ENCODE measurements around the gene ACKR1.
A peak's percentile ranks its signal among the peaks of the same experiment; 100 is the strongest.

The ACKR1 gene

DNA sequence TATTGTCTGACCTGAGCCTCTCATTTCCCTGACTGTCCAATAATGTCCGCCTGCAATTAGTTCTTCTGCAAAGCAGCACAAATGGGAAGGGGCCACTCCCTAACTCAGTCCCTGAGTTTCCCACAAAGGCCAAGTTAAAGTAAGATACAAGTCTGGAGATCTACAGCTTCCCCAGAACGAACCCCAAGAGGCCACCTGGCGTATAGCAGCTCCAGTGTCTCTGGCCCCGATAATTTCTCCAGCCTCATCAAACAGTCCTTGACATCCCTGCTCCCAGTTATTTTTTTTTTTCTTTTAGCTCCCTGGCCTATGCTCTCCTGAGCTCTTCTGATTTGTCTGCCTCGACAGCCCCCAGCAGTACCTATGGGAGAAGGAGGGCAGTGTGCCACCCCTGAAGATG is 8.1 kb upstream of the ACKR1 start:
- H3K9me3 Mint-ChIP-seq, result no peaks in the 10 kb centered on the region

DNA sequence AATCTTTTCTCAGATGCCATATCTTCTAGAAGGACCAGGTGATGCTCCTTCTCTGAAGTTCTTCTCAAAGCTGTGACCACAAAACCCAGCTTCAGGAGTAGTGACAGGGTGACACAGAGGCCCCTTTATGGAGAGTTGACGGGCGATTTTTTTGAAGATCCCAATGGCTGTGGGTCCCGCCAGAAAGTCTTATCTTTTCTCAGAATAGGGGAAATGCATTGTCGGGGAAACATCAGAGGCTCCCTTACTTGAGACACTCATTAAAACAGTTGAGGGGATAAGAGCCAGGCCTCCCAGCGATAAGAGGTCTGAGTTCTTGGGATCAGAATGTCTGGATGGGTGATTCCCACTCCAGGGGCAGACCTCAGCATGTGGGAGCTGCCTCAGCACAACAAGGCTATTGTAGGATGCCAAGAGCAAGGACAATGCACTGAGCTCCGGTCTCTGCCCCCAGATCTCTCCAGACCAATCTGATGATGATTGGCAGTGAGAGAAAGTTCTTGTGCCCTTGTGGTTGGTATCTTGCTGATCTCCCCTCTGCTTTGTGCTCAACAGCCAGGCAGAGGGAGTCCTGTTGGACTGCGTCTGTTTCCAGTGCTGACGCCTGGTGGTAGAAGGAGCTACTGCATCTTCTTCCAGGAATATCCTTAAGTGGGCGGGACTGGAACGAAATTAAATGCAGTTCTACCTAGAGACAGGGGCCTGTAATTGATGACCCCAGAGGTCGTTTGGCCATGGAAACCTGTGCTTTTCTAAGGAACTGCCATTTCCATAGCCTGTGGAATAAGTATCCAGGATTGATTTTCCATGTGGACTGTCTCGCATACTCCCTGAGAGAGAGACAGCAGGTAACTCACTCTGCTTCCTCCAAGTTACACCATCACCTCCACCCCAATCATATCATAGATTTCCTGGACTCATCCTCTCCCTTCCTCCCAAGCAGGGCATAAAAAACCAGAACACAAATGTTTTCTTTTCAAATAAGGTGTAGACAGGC is 6.8 kb upstream of the ACKR1 start:
- Mint-ChIP-seq H3K9me3 (no peaks in the 10 kb centered on the region), H3K36me3 (ENCODE audit: low read depth) (no peaks in the 10 kb centered on the region), H3K27ac (no peak overlapping the region), H3K4me3 (no peak overlapping the region), H3K27me3 (ENCODE audit: low read depth) (peaks cover 13% of the 10 kb centered on the region), H3K4me1 (peaks cover 4% of the 10 kb centered on the region)
- TF ChIP-seq, protein P1, sequence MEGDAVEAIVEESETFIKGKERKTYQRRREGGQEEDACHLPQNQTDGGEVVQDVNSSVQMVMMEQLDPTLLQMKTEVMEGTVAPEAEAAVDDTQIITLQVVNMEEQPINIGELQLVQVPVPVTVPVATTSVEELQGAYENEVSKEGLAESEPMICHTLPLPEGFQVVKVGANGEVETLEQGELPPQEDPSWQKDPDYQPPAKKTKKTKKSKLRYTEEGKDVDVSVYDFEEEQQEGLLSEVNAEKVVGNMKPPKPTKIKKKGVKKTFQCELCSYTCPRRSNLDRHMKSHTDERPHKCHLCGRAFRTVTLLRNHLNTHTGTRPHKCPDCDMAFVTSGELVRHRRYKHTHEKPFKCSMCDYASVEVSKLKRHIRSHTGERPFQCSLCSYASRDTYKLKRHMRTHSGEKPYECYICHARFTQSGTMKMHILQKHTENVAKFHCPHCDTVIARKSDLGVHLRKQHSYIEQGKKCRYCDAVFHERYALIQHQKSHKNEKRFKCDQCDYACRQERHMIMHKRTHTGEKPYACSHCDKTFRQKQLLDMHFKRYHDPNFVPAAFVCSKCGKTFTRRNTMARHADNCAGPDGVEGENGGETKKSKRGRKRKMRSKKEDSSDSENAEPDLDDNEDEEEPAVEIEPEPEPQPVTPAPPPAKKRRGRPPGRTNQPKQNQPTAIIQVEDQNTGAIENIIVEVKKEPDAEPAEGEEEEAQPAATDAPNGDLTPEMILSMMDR (IDR thresholded peaks at IDR 0.05; ENCODE audit: unreplicated experiment in 3 of 3), result peak; percentile 80 to 85 (median 85)

More for the DNA sequence above, 8.1 kb upstream of the ACKR1 start:
- H3K27ac Mint-ChIP-seq, result no peak overlapping the region
- no peak overlapping the region for H3K4me3 Mint-ChIP-seq
- peaks cover 4% of the 10 kb centered on the region for H3K4me1 Mint-ChIP-seq
- H3K36me3 Mint-ChIP-seq (ENCODE audit: low read depth), result no peaks in the 10 kb centered on the region
- peaks cover 6% of the 10 kb centered on the region for H3K27me3 Mint-ChIP-seq (ENCODE audit: low read depth)
- TF ChIP-seq, protein P1 (IDR thresholded peaks at IDR 0.05; ENCODE audit: unreplicated experiment in 3 of 3), result peak in 2 of 3 experiments; percentile 24 to 25

DNA sequence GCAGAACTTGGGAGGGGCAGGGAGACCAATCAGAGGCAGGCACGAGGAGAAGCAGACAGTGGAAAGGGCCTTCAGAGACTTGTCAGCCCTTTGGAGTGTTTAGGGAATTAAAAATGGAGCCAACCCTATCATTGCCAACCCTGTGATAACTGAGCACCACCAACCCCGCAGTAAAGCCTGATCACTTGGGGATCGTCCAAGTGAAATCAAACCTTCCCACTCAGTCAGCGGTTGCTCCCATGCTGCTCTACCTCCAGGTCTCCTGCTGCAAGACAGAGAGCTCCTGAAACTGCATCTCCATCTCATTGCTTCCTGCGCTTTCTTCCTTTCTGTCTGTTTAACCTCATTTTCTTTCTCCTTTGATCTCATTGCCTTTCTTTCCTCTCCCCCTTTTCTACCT is 4.8 kb upstream of the ACKR1 start:
- peaks cover 19% of the 10 kb centered on the region for H3K27me3 Mint-ChIP-seq (ENCODE audit: low read depth)
- no peaks in the 10 kb centered on the region for H3K9me3 Mint-ChIP-seq
- no peak overlapping the region for H3K27ac Mint-ChIP-seq
- peaks cover 4% of the 10 kb centered on the region for H3K4me1 Mint-ChIP-seq
- no peak overlapping the region for H3K4me3 Mint-ChIP-seq
- H3K36me3 Mint-ChIP-seq (ENCODE audit: low read depth), result no peaks in the 10 kb centered on the region
- TF ChIP-seq, protein P1 (IDR thresholded peaks at IDR 0.05; ENCODE audit: unreplicated experiment in 3 of 3), result no peak

DNA sequence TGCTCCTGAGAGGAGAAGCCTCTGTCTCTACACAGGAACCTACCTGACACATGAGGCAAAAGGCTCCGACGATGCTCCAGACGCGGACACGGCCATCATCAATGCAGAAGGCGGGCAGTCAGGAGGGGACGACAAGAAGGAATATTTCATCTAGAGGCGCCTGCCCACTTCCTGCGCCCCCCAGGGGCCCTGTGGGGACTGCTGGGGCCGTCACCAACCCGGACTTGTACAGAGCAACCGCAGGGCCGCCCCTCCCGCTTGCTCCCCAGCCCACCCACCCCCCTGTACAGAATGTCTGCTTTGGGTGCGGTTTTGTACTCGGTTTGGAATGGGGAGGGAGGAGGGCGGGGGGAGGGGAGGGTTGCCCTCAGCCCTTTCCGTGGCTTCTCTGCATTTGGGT is 3.9 kb upstream of the ACKR1 start:
- H3K27me3 Mint-ChIP-seq (ENCODE audit: low read depth), result peaks cover 28% of the 10 kb centered on the region

DNA sequence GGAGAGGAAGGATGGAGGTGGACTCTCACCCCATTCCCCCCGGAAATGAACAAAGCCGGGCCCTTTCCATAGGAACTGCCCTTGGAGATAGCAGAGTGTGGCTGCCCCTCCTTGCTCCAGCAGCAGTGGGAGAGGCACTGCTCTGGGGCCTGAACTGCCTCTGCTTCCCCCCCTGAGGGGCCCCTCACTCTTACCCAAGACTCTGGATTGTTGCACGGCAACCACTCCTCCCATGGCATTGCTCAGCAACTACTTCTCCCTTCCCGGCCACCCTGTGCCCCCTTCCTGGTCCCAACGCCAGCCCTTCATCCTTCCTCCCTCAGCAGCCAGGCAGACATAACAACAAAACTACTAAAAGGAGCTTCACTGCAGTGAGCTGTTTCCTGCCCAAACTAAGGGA is 3.0 kb upstream of the ACKR1 start:
- Mint-ChIP-seq H3K36me3 (ENCODE audit: low read depth) (no peaks in the 10 kb centered on the region), H3K9me3 (no peaks in the 10 kb centered on the region), H3K4me1 (peaks cover 4% of the 10 kb centered on the region), H3K27ac (no peak overlapping the region), H3K27me3 (ENCODE audit: low read depth) (peaks cover 34% of the 10 kb centered on the region), H3K4me3 (no peak overlapping the region)
- TF ChIP-seq, protein P1 (IDR thresholded peaks at IDR 0.05; ENCODE audit: unreplicated experiment in 3 of 3), result no peak

More for the DNA sequence above, 3.9 kb upstream of the ACKR1 start:
- H3K27ac Mint-ChIP-seq, result no peak overlapping the region
- no peaks in the 10 kb centered on the region for H3K36me3 Mint-ChIP-seq (ENCODE audit: low read depth)
- TF ChIP-seq, protein P1 (IDR thresholded peaks at IDR 0.05; ENCODE audit: unreplicated experiment in 3 of 3), result no peak
- peaks cover 4% of the 10 kb centered on the region for H3K4me1 Mint-ChIP-seq
- no peak overlapping the region for H3K4me3 Mint-ChIP-seq
- H3K9me3 Mint-ChIP-seq, result no peaks in the 10 kb centered on the region

All from nephron (organoid).